Psoas muscle (tissue), 8 donors: ENCODE results near the gene DNMT1. TPM values are rescaled to one million over a fixed set of nuclear protein-coding genes. Genes with fewer than 3 reads are reported as not detected.
"Not testable (repeated sequence)": the region's sequence is repeated elsewhere in the genome, so short reads cannot be mapped to it uniquely, and the experiment has no call there.

Experiments
- ATAC-seq, 4 donors: fragments of 200-7000 bp; cut with Tn5 transposase; one replicate each; pipeline ENCODE4 v1.9.1; 2020; ENCODE audit warnings: moderate library complexity in 3 of 4, mild to moderate bottlenecking in 2 of 4
- DNase-seq, 2 donors: peaks; one replicate each; pipeline ENCODE4 v3.0.0-alpha.2; 2020
- H3K27ac ChIP-seq: fragments of 200-600 bp; one replicate; pipeline ENCODE4 v1.8.0; 2022
- H3K27me3 ChIP-seq, 3 donors: fragments of 200-600 bp in 1 of 3; one replicate each; pipeline versions ENCODE4 v1.6.1 to v1.8.0; 2013 to 2022; ENCODE audit warnings: low read length in 2 of 3, mild to moderate bottlenecking in 2 of 3, moderate library complexity in 1 of 3; ENCODE audit not compliant: insufficient read depth in 3 of 3
- H3K36me3 ChIP-seq, 2 donors: fragments of 200-600 bp in 1 of 2; one replicate each; pipeline versions ENCODE4 v1.6.1 to v1.8.0; 2013 to 2022; ENCODE audit warnings: low read depth in 1 of 2, mild to moderate bottlenecking in 1 of 2, moderate library complexity in 1 of 2; ENCODE audit not compliant: insufficient read depth in 1 of 2
- H3K4me1 ChIP-seq: fragments of 200-600 bp; one replicate; pipeline ENCODE4 v1.8.0; 2022
- H3K4me3 ChIP-seq: fragments of 200-600 bp; one replicate; pipeline ENCODE4 v1.8.0; 2022; ENCODE audit warnings: mild to moderate bottlenecking
- H3K9me3 ChIP-seq: fragments of 200-600 bp; one replicate; pipeline ENCODE4 v1.8.0; 2022
- CTCF ChIP-seq: fragments of 200-600 bp; IDR thresholded peaks from one replicate; pipeline ENCODE4 v1.8.0; 2022; ENCODE audit warnings: antibody characterized with exemption
- WGBS, 3 donors: extraction: QIAGEN DNeasy Blood & Tissue Kit; methylation state at CpG; one replicate each; pipeline versions ENCODE4 v1.1.6 to v1.1.7; 2013; 5-methylcytosine and 5-hydroxymethylcytosine counted together
- intact Hi-C, 2 donors: fragments of 100-400 bp; cut with DNase I; formaldehyde crosslinking; loops; one replicate each; pipeline versions ENCODE4 v1.11.0 to v1.14.2; 2022
- long read RNA-seq, 2 donors: library from polyadenylated mRNA; unstranded; transcript quantifications; one replicate each; pipeline ENCODE4 v2.0.0, GENCODE V29; 2021
- polyA plus RNA-seq, 3 donors: library from polyadenylated mRNA; stranded (reverse); fragments of 200-250 nt; gene quantifications; one replicate each; pipeline ENCODE4 v1.2.3, GENCODE V29; 2013
- total RNA-seq, 4 donors: library from RNA; stranded (reverse); fragmentation: NEBNext Ultra II Directional in 2 of 4; extraction: Animal tissue kit (Norgen Biotek cat#: 25700) in 2 of 4; gene quantifications; one replicate each; pipeline versions ENCODE4 v1.2.1 to v1.2.4, GENCODE V29; 2021 to 2023
- donor health status: healthy with polysubstance abuse.
- donor health status: DM: no; HTN: no; CAD: no; lungs with moderate emphysema.
- donor health status: Bipolar disorder and iron deficiency.
- donor health status: healthy.
- donor health status: DM: yes; HTN: yes; CAD: no.
- donor health status: DM: no; HTN: no; CAD: no.
- donor health status: DM: no; HTN: no; CAD: no.
- donor health status: DM: yes; HTN: yes; CAD: no.

DNMT1 gene
- 10 to 100 TPM; 11.1 to 20.2 (median 16.2) TPM for total RNA-seq
- polyA plus RNA-seq = 10 to 100 TPM in 2 of 3 donors, 1 to 10 TPM in 1; 7.1 to 25.2 (median 13.5) TPM
- long read RNA-seq, donor 1, full-length matches to known transcripts = 1 of 5 reads
- long read RNA-seq, donor 1, partial matches to known transcripts = 4 of 5 reads
- long read RNA-seq, donor 1, other reads (novel, unspliced or antisense) = 0 of 5 reads
- long read RNA-seq, donor 2, full-length matches to known transcripts = 1 of 8 reads
- long read RNA-seq, donor 2, partial matches to known transcripts = 7 of 8 reads
- long read RNA-seq, donor 2, other reads (novel, unspliced or antisense) = 0 of 8 reads

GRCh38 chr19:10194500-10195198, at the start of gene DNMT1:
Gene DNMT1, minus strand, starts transcription at chr19:10194953. Its CDS starts 54 bp downstream, at chr19:10194899.
- DNase-seq = peak; percentile 94 to 96
- Histone ChIP-seq H3K4me1 (peaks cover 8% of the 10 kb centered on the region), H3K27me3 (no peaks in the 10 kb centered on the region), H3K27ac (peak within 1 kb of the TSS; percentile 74), H3K9me3 (no peaks in the 10 kb centered on the region), H3K4me3 (peak within 1 kb of the TSS; percentile 87), H3K36me3 (no peaks in the 10 kb centered on the region)
- peak; percentile 94 to 97 (median 96) for ATAC-seq
- 0 to 1% (median 0%) methylated on average over 44 to 71 of the region's 71 CpGs for WGBS, 3 donors
- no peak for TF ChIP-seq CTCF
- intact Hi-C loops = no loop called here

- Histone ChIP-seq H3K4me3 (no peak overlapping the region), H3K4me1 (no peaks in the 10 kb centered on the region), H3K27me3 (no peaks in the 10 kb centered on the region), H3K27ac (no peak overlapping the region), H3K9me3 (no peaks in the 10 kb centered on the region), H3K36me3 (no peaks in the 10 kb centered on the region)
- 85 to 91% (median 88%) methylated on average over 7 of the region's 7 CpGs for WGBS, 3 donors
- TF ChIP-seq CTCF = no peak
- ATAC-seq (no peak), DNase-seq (no peak)
- intact Hi-C loops = no loop called here
Observed at GRCh38 chr19:10243606-10244005, 48.9 kb upstream of the DNMT1 start.

GRCh38 chr19:10241826-10242449, 47.2 kb upstream of the DNMT1 start:
- DNase-seq, intact Hi-C loops, H3K27me3 ChIP-seq, H3K9me3 ChIP-seq, H3K36me3 ChIP-seq, ATAC-seq, H3K4me1 ChIP-seq, H3K27ac ChIP-seq, H3K4me3 ChIP-seq: not testable (repeated sequence)
- WGBS, 3 donors = 93 to 96% (median 94%) methylated on average over 11 of the region's 11 CpGs

GRCh38 chr19:10238172-10238783, 43.5 kb upstream of the DNMT1 start:
- Histone ChIP-seq H3K27ac (no peak overlapping the region), H3K4me1 (no peaks in the 10 kb centered on the region), H3K27me3 (no peaks in the 10 kb centered on the region), H3K36me3 (no peaks in the 10 kb centered on the region), H3K4me3 (no peak overlapping the region), H3K9me3 (no peaks in the 10 kb centered on the region)
- ATAC-seq (peak in 3 of 4 donors; percentile 40 to 60 (median 53)), DNase-seq (peak; percentile 71 to 78)
- 57 to 63% (median 58%) methylated on average over 12 of the region's 12 CpGs for WGBS, 3 donors
- no peak for TF ChIP-seq CTCF
- intact Hi-C loops = no loop called here

- no peaks in the 10 kb centered on the region for H3K9me3 ChIP-seq
- intact Hi-C loops = no loop called here
- DNase-seq (no peak), ATAC-seq (peak in 1 of 4 donors; percentile 10)
- H3K27ac ChIP-seq = no peak overlapping the region
- no peaks in the 10 kb centered on the region for H3K27me3 ChIP-seq
- H3K36me3 ChIP-seq = no peaks in the 10 kb centered on the region
- no peak for TF ChIP-seq CTCF
- WGBS, 3 donors = 80 to 84% (median 84%) methylated on average over 6 of the region's 6 CpGs
- H3K4me3 ChIP-seq = no peak overlapping the region
- H3K4me1 ChIP-seq = no peaks in the 10 kb centered on the region
Observed at GRCh38 chr19:10237702-10238101, 42.9 kb upstream of the DNMT1 start.

- H3K27me3 ChIP-seq = peaks cover 0 to 16% (median 0%) of the 10 kb centered on the region in 3 donors
- H3K4me1 ChIP-seq, H3K36me3 ChIP-seq, H3K4me3 ChIP-seq, intact Hi-C loops, DNase-seq, ATAC-seq, H3K9me3 ChIP-seq: not testable (repeated sequence)
- WGBS, 3 donors = 90 to 93% (median 93%) methylated on average over 7 of the region's 7 CpGs
- peak overlapping the region; percentile 68 for H3K27ac ChIP-seq
Observed at GRCh38 chr19:10235409-10235808, 40.7 kb upstream of the DNMT1 start.
